Neural crest cell (in vitro differentiated cells): ENCODE data around the gene TACC2. TPM values are rescaled to one million over a fixed set of nuclear protein-coding genes. Genes with fewer than 3 reads are reported as not detected.
A peak's percentile ranks its signal among the peaks of the same experiment; 100 is the strongest.

Source experiments
- DNase-seq: peaks from one replicate; pipeline ENCODE4 v3.0.0; 2021; ENCODE audit warnings: low read depth, mixed read lengths, low spot score
- H3K27ac Mint-ChIP-seq: one replicate; pipeline ENCODE4 v1.8.0; 2021; ENCODE audit warnings: mild to moderate bottlenecking, mixed read lengths; ENCODE audit not compliant: unreplicated experiment
- H3K27me3 Mint-ChIP-seq: 2 replicates; pipeline ENCODE4 v1.8.0; 2021; ENCODE audit warnings: low read depth, mild to moderate bottlenecking, mixed read lengths
- H3K36me3 Mint-ChIP-seq: 2 replicates; pipeline ENCODE4 v1.8.0; 2021; ENCODE audit warnings: low read depth, mild to moderate bottlenecking, mixed read lengths
- H3K4me1 Mint-ChIP-seq: 2 replicates; pipeline ENCODE4 v1.8.0; 2021; ENCODE audit warnings: mixed read lengths
- H3K4me3 Mint-ChIP-seq: one replicate; pipeline ENCODE4 v1.8.0; 2021; ENCODE audit warnings: mild to moderate bottlenecking, mixed read lengths
- H3K9me3 Mint-ChIP-seq: 2 replicates; pipeline ENCODE4 v1.8.0; 2021; ENCODE audit warnings: mixed read lengths
- total RNA-seq: library from RNA; stranded (reverse); gene quantifications from 2 replicates; pipeline ENCODE4 v1.2.1, GENCODE V29; 2021
- TF ChIP-seq, protein P1 (sequence below): fragments of 200-600 bp; sonication (generic); conservative IDR thresholded peaks from 2 replicates; pipeline ENCODE4 v1.5.0; 2021; ENCODE audit warnings: antibody characterized with exemption, mild to moderate bottlenecking

Gene TACC2
- total RNA-seq, 1 donor from 2014 or later: 48.2 TPM

DNA sequence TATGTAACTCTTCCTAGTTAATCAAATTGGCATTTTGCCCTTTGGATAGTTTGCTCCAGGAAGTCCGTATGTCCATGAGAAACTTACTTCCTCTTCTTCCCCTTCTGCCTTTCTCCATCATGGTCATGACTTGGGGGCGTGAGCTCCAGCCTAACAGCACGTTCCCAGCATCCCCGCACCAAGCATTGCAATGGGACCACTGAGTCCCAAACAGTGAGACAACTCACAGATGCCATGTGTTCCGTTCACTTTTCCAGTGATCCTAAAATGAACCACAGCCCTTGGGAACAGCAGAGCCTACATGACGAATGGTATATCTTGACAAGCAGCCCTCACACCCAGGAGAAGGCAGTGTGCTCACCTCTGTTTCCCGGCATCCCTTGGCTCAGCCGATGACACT lies 292.8 kb downstream of the TACC2 start:
- no peak for DNase-seq
- TF ChIP-seq, protein P1, sequence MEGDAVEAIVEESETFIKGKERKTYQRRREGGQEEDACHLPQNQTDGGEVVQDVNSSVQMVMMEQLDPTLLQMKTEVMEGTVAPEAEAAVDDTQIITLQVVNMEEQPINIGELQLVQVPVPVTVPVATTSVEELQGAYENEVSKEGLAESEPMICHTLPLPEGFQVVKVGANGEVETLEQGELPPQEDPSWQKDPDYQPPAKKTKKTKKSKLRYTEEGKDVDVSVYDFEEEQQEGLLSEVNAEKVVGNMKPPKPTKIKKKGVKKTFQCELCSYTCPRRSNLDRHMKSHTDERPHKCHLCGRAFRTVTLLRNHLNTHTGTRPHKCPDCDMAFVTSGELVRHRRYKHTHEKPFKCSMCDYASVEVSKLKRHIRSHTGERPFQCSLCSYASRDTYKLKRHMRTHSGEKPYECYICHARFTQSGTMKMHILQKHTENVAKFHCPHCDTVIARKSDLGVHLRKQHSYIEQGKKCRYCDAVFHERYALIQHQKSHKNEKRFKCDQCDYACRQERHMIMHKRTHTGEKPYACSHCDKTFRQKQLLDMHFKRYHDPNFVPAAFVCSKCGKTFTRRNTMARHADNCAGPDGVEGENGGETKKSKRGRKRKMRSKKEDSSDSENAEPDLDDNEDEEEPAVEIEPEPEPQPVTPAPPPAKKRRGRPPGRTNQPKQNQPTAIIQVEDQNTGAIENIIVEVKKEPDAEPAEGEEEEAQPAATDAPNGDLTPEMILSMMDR: no peak
- H3K9me3 Mint-ChIP-seq: no peaks in the 10 kb centered on the region
- H3K36me3 Mint-ChIP-seq: no peaks in the 10 kb centered on the region
- no peaks in the 10 kb centered on the region for H3K27me3 Mint-ChIP-seq
- H3K27ac Mint-ChIP-seq: no peak overlapping the region
- peaks cover 9% of the 10 kb centered on the region for H3K4me1 Mint-ChIP-seq
- no peak overlapping the region for H3K4me3 Mint-ChIP-seq

DNA sequence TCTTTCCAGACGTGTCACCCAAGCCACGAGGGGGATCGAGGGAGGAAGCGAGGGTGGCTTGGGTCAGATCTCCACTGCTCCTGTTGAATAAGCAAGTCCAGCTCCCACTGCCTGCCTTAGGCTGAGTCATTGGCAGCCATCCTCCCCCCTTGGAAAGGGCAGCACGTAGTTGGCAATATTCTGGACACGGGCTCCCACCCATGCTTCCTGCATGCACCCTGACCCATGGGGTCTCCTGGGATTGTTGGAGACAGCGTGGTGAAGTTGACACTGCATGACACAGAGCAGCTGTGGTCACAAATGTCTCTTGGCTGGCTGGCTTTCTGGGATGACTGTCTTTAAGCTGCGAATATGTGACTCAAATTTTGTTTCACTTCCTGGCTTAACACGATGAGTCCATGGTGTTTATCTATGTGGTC lies 293.3 kb downstream of the TACC2 start:
- no peak overlapping the region for H3K27ac Mint-ChIP-seq
- H3K4me1 Mint-ChIP-seq: peaks cover 9% of the 10 kb centered on the region
- no peak for DNase-seq
- no peaks in the 10 kb centered on the region for H3K27me3 Mint-ChIP-seq
- H3K4me3 Mint-ChIP-seq: no peak overlapping the region
- TF ChIP-seq, protein P1: no peak
- no peaks in the 10 kb centered on the region for H3K36me3 Mint-ChIP-seq
- no peaks in the 10 kb centered on the region for H3K9me3 Mint-ChIP-seq

- Mint-ChIP-seq H3K36me3 (no peaks in the 10 kb centered on the region), H3K27ac (no peak overlapping the region), H3K4me1 (peaks cover 9% of the 10 kb centered on the region), H3K27me3 (no peaks in the 10 kb centered on the region), H3K4me3 (no peak overlapping the region), H3K9me3 (no peaks in the 10 kb centered on the region)
- TF ChIP-seq, protein P1: no peak
- no peak for DNase-seq
These were observed 293.9 kb downstream of the TACC2 start for GRCh38 chr10:122282909-122283308.

DNA sequence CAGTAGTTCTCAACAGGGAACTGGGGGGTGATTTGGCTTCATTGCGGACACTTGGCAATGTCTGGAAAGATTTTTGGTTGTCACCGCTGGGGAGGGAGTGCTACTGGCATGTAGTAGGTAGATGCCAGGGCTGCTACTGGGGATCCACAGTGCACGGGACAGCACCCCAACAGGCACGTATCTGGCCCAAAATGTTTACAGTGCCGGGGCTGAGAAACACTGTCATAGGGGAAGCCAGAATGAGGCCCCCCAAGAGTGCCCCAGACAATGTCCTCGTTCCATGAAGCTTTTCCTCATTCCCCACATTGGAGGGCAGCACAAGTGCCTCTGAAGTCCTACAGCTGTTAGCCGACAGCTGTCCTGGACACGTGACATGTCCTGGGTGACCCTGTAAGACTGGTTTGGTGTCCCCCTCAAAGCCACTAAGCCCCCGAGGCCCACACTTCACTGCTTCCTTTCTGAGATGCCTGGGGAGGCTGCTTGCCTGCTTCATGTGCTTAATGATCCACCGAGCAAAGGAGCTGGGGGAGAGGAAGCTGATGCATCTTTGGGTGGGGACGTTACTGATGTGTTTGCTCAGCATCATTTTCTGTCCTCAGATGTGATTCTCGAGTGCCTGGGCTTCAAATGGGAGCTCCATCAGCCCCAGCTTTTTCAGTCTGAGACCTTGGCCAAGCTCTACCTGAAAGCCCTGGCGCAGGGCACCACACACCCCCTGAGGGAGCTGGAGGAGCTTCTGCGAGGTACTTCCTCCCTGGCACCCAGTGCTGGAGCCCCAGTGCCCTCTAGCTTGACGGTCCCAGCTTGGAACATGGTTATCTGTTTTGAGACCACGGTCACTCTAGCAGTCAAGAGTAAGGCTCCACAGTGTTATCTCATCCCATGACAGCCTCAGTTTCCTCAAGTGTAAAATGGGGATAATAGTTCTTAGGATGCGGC lies 296.8 kb downstream of the TACC2 start:
- H3K27ac Mint-ChIP-seq: no peak overlapping the region
- peaks cover 9% of the 10 kb centered on the region for H3K4me1 Mint-ChIP-seq
- H3K9me3 Mint-ChIP-seq: no peaks in the 10 kb centered on the region
- no peak for DNase-seq
- H3K4me3 Mint-ChIP-seq: no peak overlapping the region
- no peaks in the 10 kb centered on the region for H3K36me3 Mint-ChIP-seq
- H3K27me3 Mint-ChIP-seq: no peaks in the 10 kb centered on the region
- TF ChIP-seq, protein P1: no peak

DNA sequence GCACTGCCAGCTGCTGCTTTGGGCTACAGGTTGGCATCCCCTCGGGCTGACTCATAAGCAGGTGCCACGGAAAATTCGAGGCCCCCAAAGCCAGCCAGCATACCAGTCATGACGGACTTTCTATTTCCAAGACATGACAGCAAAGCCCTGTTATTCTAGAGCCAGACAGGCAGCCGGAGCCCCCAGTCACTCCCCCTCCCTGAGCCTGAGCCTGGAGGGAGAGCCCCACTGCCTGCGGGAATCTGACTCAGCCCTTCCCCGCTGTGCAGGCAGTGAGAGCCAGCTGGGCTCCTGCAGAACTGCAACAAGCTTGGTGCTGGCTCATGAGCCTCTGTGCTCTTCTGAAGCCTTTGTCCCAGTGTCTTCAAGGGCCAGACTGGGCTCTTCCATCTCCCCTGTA lies 297.9 kb downstream of the TACC2 start:
- no peaks in the 10 kb centered on the region for H3K36me3 Mint-ChIP-seq
- no peak for DNase-seq
- peak overlapping the region; percentile 4 for H3K27ac Mint-ChIP-seq
- TF ChIP-seq, protein P1: no peak
- peaks cover under 1% of the 10 kb centered on the region for H3K4me1 Mint-ChIP-seq
- no peaks in the 10 kb centered on the region for H3K27me3 Mint-ChIP-seq
- H3K4me3 Mint-ChIP-seq: no peak overlapping the region
- H3K9me3 Mint-ChIP-seq: no peaks in the 10 kb centered on the region
